Measurements from ENCODE around the gene TBL2.
A peak's percentile ranks its signal among the peaks of the same experiment; 100 is the strongest.
"Not testable (repeated sequence)": the region's sequence is repeated elsewhere in the genome, so short reads cannot be mapped to it uniquely, and the experiment has no call there.

TBL2 gene

DNA sequence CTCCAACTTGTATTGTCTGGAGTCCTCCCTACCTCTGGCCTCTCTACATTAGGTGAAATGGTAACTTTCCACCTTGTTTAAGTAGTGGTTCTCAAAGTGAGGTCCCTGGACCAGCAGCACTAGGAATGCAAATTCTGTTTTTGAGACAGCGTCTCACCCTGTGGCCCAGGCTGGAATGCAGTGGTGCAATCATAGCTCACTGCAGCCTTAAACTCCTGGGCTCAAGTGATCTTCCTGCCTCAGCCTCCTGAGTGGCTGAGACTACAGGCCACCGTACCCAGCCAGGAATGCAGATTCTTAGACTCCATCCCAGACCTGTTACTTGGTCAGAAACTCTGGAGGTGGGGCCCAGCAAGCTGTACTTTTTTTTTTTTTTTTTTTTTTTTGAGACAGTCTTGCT, 6.8 kb upstream of the TBL2 start:
- Histone ChIP-seq H3K27me3 (replicated peaks; ENCODE audit: control insufficient read depth, insufficient read depth, low read length) (no peaks in the 10 kb centered on the region), H3K36me3 (ENCODE audit: control insufficient read depth, insufficient read depth, low read length) (no peaks in the 10 kb centered on the region), H3K4me3 (replicated peaks; ENCODE audit: low read depth, low read length) (no peak overlapping the region)
- TF ChIP-seq, protein P1, sequence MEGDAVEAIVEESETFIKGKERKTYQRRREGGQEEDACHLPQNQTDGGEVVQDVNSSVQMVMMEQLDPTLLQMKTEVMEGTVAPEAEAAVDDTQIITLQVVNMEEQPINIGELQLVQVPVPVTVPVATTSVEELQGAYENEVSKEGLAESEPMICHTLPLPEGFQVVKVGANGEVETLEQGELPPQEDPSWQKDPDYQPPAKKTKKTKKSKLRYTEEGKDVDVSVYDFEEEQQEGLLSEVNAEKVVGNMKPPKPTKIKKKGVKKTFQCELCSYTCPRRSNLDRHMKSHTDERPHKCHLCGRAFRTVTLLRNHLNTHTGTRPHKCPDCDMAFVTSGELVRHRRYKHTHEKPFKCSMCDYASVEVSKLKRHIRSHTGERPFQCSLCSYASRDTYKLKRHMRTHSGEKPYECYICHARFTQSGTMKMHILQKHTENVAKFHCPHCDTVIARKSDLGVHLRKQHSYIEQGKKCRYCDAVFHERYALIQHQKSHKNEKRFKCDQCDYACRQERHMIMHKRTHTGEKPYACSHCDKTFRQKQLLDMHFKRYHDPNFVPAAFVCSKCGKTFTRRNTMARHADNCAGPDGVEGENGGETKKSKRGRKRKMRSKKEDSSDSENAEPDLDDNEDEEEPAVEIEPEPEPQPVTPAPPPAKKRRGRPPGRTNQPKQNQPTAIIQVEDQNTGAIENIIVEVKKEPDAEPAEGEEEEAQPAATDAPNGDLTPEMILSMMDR (IDR thresholded peaks at IDR 0.05; ENCODE audit: insufficient read depth, low read length, poor library complexity, severe bottlenecking): no peak
- DNase-seq (ENCODE audit: extremely low read depth, insufficient read length): no peak

DNA sequence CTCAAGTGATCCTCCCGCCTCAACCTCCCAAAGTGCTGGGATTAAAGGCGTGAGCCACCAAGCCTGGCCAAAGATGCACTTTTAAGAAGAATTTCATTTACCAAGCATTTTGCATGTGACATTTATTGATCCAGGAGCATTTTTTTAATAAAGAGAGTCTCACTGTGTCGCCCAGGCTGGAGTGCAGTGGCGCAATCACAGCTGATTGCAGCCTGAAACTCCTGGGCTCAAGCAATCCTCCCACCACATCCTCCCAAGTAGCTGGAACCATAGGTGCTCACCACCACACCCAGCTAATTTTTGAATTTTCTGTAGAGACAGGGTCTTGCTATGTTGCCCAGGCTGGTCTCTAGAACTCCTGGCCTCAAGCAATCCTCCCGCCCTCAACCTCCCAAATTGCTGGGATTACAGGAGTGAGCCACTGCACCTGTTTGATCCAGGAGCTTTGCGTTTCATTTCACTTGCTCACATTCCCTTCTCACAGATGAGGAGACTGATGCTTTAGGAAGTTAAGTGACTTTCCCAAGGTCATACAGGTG, 4.4 kb upstream of the TBL2 start:
- no peak overlapping the region for H3K4me3 ChIP-seq (replicated peaks; ENCODE audit: low read depth, low read length)
- TF ChIP-seq, protein P1 (IDR thresholded peaks at IDR 0.05; ENCODE audit: insufficient read depth, low read length, poor library complexity, severe bottlenecking): no peak
- no peaks in the 10 kb centered on the region for H3K36me3 ChIP-seq (ENCODE audit: control insufficient read depth, insufficient read depth, low read length)
- H3K27me3 ChIP-seq (replicated peaks; ENCODE audit: control insufficient read depth, insufficient read depth, low read length): no peaks in the 10 kb centered on the region
- DNase-seq (ENCODE audit: extremely low read depth, insufficient read length): no peak

DNA sequence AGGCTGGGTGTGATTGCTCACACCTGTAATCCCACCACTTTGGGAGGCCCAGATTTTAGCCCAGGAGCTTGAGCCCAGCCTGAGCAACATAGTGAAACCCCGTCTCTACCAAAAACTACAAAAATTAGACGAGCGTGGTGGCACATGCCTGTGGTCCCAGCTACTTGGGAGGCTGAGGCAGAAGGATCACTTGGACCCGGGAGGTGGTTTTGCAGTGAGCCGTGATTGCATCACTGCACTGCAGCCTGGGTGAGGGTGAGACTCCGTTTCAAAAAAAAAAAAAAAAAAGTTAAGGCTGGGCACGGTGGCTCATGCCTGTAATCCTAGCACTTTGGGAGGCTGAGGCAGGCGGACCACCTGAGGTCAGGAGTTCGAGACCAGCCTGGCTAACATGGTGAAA, 2.6 kb upstream of the TBL2 start:
- H3K36me3 ChIP-seq (ENCODE audit: control insufficient read depth, insufficient read depth, low read length); H3K27me3 ChIP-seq (replicated peaks; ENCODE audit: control insufficient read depth, insufficient read depth, low read length); DNase-seq (ENCODE audit: extremely low read depth, insufficient read length); H3K4me3 ChIP-seq (replicated peaks; ENCODE audit: low read depth, low read length): not testable (repeated sequence)

DNA sequence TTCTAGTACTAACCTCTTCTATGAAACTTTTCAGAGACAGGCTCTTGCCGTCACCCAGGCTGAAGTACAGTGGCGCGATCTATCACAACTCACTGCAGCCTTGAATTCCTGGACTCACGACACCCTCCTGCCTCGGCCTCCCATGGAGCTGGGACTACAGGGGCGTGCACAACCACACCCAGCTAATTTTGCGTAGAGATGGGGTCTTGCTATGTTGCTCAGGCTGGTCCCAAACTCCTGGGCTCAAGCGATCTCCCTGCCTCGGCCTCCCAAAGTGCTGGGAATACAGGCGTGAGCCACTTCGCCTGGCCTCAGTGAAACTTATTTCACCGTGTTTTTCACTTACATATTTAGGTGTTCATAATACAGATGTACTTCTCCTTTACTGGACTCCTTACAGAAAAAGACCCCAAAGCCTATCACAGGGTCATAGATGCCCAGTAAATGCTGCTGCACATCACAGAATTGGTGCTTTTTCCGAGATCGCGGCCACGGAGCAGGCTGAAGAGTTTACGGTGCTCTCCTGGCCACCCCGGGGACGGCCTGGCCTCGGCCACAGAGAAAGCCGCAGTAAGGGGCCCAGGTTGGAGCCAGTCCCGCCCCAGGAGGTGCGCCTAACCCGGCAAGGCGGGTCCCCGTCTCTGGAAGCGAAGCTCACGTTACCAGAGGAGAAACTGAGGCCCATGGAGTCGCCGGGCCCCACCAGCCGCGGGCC, 595 bp downstream of the TBL2 start:
- Histone ChIP-seq H3K36me3 (ENCODE audit: control insufficient read depth, insufficient read depth, low read length) (peaks cover 20% of the 10 kb centered on the region), H3K27me3 (replicated peaks; ENCODE audit: control insufficient read depth, insufficient read depth, low read length) (no peaks in the 10 kb centered on the region), H3K4me3 (replicated peaks; ENCODE audit: low read depth, low read length) (peak overlapping the region; percentile 88)
- TF ChIP-seq, protein P1 (IDR thresholded peaks at IDR 0.05; ENCODE audit: insufficient read depth, low read length, poor library complexity, severe bottlenecking): no peak
- DNase-seq (ENCODE audit: extremely low read depth, insufficient read length): no peak

DNA sequence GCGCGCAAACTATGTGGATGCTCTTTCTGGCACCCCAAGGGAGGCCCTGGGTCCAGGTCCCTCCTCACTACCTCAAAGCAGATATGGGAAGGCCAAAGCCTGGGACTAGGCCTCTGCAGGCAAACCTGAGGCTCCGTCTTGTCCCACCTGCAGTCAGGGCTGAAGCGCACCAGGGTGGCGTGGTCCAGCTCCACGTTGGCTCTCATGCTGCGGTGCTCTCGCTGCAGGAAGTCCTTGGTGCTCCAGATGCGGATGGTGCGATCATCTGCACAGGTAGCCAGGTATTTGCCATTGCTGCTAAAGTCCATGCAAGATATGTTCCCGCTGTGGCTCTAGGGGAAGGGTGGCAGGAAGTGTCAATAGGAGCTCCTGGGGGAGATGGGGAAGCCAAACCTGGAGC, 4.6 kb downstream of the TBL2 start:
- TF ChIP-seq, protein P1 (IDR thresholded peaks at IDR 0.05; ENCODE audit: insufficient read depth, low read length, poor library complexity, severe bottlenecking): no peak
- H3K36me3 ChIP-seq (ENCODE audit: control insufficient read depth, insufficient read depth, low read length): peaks cover 39% of the 10 kb centered on the region
- no peak overlapping the region for H3K4me3 ChIP-seq (replicated peaks; ENCODE audit: low read depth, low read length)
- DNase-seq (ENCODE audit: extremely low read depth, insufficient read length): no peak
- H3K27me3 ChIP-seq (replicated peaks; ENCODE audit: control insufficient read depth, insufficient read depth, low read length): no peaks in the 10 kb centered on the region

DNA sequence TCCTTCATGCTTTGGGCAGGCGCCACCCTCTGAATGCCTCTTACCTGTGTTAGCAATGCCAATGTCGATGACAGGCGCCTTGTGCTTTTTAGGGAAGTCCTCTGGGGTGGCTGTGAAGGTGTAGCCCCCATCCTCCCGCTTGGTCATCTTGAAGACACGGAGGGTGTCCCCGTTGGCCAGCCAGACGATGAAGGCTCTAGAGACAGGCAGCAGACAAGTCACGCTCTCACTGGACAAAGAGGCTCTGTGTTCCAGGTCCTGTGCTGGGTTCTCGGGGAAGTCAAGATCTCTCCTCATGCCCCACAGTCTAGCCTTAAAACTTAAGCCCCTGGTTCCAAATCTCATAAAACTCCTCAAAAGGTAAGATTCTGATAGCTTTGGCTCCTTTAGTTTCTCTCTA, 5.1 kb downstream of the TBL2 start:
- DNase-seq (ENCODE audit: extremely low read depth, insufficient read length): no peak
- H3K4me3 ChIP-seq (replicated peaks; ENCODE audit: low read depth, low read length): no peak overlapping the region
- TF ChIP-seq, protein P1 (IDR thresholded peaks at IDR 0.05; ENCODE audit: insufficient read depth, low read length, poor library complexity, severe bottlenecking): no peak
- H3K36me3 ChIP-seq (ENCODE audit: control insufficient read depth, insufficient read depth, low read length): peaks cover 41% of the 10 kb centered on the region
- H3K27me3 ChIP-seq (replicated peaks; ENCODE audit: control insufficient read depth, insufficient read depth, low read length): no peaks in the 10 kb centered on the region
